ENCODE results near the gene A4GALT.

Gene A4GALT

DNA sequence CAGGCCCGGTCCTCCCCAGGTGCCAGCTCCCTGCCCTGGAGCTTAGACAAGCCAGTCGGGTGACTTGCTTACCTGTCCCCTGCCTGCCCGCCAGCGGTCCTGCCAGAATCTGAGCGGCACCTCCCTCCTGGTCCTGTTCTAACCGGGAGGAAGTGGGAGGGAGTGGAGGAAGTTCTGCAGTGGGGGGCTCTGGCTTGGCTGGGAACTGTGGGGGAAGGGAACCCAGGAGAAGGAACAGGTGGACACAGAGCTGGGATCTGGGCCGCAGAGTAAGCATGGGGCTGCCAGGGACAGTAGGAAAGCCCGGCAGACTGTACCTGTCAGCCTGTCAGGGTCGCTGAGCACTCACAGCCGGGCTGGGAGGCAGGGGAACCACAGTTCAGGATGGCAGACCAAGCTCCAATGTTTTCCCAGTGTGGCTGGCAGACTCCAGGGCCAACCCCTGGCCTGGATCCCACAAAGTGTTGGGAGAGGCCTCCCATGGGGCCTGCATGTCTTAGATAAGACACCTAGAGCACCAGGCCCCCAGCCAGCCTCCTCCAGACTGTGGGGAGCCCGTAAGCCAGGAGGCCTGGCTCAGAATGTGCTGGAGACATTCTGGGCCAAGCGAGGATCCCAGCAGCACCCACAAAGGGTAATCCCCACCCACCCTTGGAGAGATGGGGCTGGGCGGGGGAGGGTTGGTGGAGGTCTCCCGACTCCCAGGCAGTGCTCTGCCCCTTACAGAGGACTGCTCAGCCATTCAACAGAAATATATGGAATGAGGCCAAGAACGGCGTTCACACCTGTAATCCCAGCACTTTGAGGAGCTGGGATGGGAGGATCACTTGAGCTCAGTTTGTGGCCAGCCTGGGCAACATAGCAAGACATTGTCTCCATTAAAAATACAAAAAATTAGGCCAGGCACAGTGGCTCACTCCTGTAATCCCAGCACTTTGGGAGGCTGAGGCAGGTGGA lies 73.8 kb downstream of the A4GALT start:
- no peak for DNase-seq

- no peak for DNase-seq
Observed at GRCh38 chr22:42645938-42646568, 74.6 kb downstream of the A4GALT start.

- DNase-seq = no peak
Observed at GRCh38 chr22:42645341-42645937, 75.2 kb downstream of the A4GALT start.

DNA sequence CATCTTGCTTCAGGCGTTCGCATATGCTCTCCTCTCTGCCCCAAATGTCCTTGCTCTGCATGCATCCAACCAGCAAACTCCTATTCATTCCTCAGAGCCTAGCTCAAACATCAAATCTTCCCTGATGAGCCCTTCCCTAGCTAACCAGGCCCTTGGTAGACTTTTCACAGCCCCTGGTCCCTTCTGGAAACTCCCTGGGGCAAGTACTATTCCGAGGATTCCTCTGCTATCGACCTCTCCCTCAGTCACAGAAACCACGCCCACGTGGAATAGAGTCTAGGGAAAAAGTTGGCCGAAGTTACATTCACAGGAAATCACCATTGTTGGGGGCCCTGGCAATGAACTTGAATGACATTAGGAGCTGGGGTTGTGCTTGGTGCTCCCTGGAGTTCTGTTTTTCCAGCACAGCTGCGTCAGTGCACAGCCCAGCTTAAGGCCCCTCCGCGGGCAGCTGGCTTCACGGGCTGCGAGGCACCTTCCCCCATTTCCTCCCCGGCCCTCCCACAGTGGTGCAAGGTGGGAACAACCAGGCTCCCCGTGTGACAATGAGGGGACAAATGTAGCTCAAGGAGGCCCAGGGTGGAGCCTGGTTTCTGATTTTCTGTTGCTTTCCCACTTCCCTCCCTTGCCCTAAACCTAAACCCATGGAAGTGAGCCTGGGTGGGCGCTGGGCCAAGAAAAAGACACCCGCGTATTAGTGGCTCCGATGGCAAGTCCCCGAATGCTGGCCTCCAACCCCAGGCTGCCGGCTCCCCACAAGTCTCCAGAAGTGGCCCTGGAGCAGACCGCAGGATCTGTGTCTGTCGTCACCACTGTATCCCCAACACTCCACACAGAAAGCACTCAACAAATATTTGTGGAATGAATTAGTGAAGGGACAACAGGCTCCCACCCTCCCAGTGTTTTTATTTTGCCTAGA lies 76.0 kb downstream of the A4GALT start:
- no peak for DNase-seq

GRCh38 chr22:42643634-42644421 lies 76.8 kb downstream of the A4GALT start:
- DNase-seq = no peak

DNA sequence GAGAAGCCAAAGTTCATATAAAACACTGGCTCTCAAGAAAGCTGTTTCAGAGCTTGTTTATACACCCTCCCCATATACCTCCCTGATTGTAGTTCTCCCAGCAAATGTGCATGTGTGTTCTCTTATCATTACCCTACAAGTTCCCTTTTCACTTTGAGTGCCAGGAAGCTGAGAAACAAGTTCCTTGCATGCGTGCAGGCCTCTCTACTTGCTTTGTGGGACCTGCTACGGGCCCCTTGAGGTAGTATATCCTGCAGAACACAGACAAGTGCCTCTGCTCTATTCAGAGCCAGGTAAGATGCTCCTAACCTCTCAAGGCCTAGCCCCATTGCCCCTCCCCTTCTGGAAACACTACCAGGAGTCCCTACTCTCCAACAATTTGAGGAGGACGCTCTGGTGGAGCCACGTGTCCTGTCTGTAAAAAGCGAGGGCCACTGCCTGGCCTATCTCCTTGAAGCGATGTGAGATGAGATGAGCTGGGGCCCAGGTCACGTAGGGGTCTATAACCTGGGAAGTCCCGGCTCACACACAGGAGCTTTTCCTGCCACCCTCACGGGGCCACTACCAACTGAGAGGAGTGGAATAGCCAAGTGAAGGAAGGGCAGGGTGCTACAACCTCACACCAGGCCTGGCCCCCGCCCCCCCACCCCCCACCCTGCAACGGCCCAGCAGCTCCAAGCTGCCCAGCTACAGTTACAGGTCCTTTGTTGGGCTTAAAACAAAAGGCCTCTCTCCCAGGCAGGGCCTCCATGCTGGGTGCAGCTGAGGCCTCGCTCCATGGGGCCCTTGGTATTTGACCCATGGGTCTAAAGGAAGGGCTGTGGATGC lies 77.7 kb downstream of the A4GALT start:
- DNase-seq = no peak
